ENCODE measurements around the gene RBMS1.

RBMS1 gene

GRCh38 chr2:160252278-160252887 is 241.2 kb downstream of the RBMS1 start:
- Histone ChIP-seq H3K4me1 (ENCODE audit: control insufficient read depth, low read length) (no peaks in the 10 kb centered on the region), H3K4me2 (ENCODE audit: low read length) (no peak overlapping the region), H4K20me1 (ENCODE audit: control insufficient read depth, insufficient read depth, low read depth, low read length) (no peaks in the 10 kb centered on the region), H3K9me2 (replicated peaks; ENCODE audit: control insufficient read depth, low read length) (no peaks in the 10 kb centered on the region), H3K27me3 (ENCODE audit: control insufficient read depth, low read length) (peaks cover 3% of the 10 kb centered on the region; the same call in 1 of the 2 replicates), H3K9me3 (ENCODE audit: control insufficient read depth, insufficient read depth, low read length) (no peaks in the 10 kb centered on the region), H3K36me3 (ENCODE audit: control insufficient read depth, low read length) (no peaks in the 10 kb centered on the region), H3F3A (ENCODE audit: control insufficient read depth, insufficient read depth) (no peaks in the 10 kb centered on the region), H3K4me3 (ENCODE audit: low read length) (no peak overlapping the region), H3K79me2 (ENCODE audit: control insufficient read depth, low read length) (no peaks in the 10 kb centered on the region), H3K27ac (ENCODE audit: low read depth, low read length) (no peak overlapping the region)
- TF ChIP-seq EZH2phosphoT487 (IDR thresholded peaks at IDR 0.05; ENCODE audit: borderline replicate concordance, low read length) (no peak), CTCF (IDR thresholded peaks at IDR 0.05; ENCODE audit: low read depth, low read length, poor library complexity, severe bottlenecking) (peak; percentile 75)

- no peak overlapping the region for H3K4me2 ChIP-seq (ENCODE audit: low read length)
- H3K27me3 ChIP-seq (ENCODE audit: control insufficient read depth, low read length) = peaks cover 3% of the 10 kb centered on the region; the same call in 1 of the 2 replicates
- no peaks in the 10 kb centered on the region for H3K4me1 ChIP-seq (ENCODE audit: control insufficient read depth, low read length)
- H3K4me3 ChIP-seq (ENCODE audit: low read length) = no peak overlapping the region
- H3K27ac ChIP-seq (ENCODE audit: low read depth, low read length) = no peak overlapping the region
- no peaks in the 10 kb centered on the region for H4K20me1 ChIP-seq (ENCODE audit: control insufficient read depth, insufficient read depth, low read depth, low read length)
- H3K79me2 ChIP-seq (ENCODE audit: control insufficient read depth, low read length) = no peaks in the 10 kb centered on the region
- H3K9me3 ChIP-seq (ENCODE audit: control insufficient read depth, insufficient read depth, low read length) = no peaks in the 10 kb centered on the region
- TF ChIP-seq EZH2phosphoT487 (IDR thresholded peaks at IDR 0.05; ENCODE audit: borderline replicate concordance, low read length) (no peak), CTCF (IDR thresholded peaks at IDR 0.05; ENCODE audit: low read depth, low read length, poor library complexity, severe bottlenecking) (no peak)
- no peaks in the 10 kb centered on the region for H3K9me2 ChIP-seq (replicated peaks; ENCODE audit: control insufficient read depth, low read length)
- no peaks in the 10 kb centered on the region for H3K36me3 ChIP-seq (ENCODE audit: control insufficient read depth, low read length)
- H3F3A ChIP-seq (ENCODE audit: control insufficient read depth, insufficient read depth) = no peaks in the 10 kb centered on the region
Observed at GRCh38 chr2:160251569-160251968, 242.0 kb downstream of the RBMS1 start.

- Histone ChIP-seq H3K36me3 (ENCODE audit: control insufficient read depth, low read length) (no peaks in the 10 kb centered on the region), H4K20me1 (ENCODE audit: control insufficient read depth, insufficient read depth, low read depth, low read length) (no peaks in the 10 kb centered on the region), H3K27ac (ENCODE audit: low read depth, low read length) (no peak overlapping the region), H3K4me1 (ENCODE audit: control insufficient read depth, low read length) (no peaks in the 10 kb centered on the region), H3K9me2 (replicated peaks; ENCODE audit: control insufficient read depth, low read length) (no peaks in the 10 kb centered on the region), H3K79me2 (ENCODE audit: control insufficient read depth, low read length) (no peaks in the 10 kb centered on the region), H3K4me2 (ENCODE audit: low read length) (no peak overlapping the region), H3F3A (ENCODE audit: control insufficient read depth, insufficient read depth) (no peaks in the 10 kb centered on the region), H3K9me3 (ENCODE audit: control insufficient read depth, insufficient read depth, low read length) (no peaks in the 10 kb centered on the region), H3K4me3 (ENCODE audit: low read length) (no peak overlapping the region), H3K27me3 (ENCODE audit: control insufficient read depth, low read length) (no peaks in the 10 kb centered on the region)
- TF ChIP-seq CTCF (IDR thresholded peaks at IDR 0.05; ENCODE audit: low read depth, low read length, poor library complexity, severe bottlenecking) (no peak), EZH2phosphoT487 (IDR thresholded peaks at IDR 0.05; ENCODE audit: borderline replicate concordance, low read length) (no peak)
Observed at GRCh38 chr2:160249876-160250275, 243.7 kb downstream of the RBMS1 start.

Data from DOHH2 (cell line).